ENCODE data around the gene CYTH1.

CYTH1 gene

DNA sequence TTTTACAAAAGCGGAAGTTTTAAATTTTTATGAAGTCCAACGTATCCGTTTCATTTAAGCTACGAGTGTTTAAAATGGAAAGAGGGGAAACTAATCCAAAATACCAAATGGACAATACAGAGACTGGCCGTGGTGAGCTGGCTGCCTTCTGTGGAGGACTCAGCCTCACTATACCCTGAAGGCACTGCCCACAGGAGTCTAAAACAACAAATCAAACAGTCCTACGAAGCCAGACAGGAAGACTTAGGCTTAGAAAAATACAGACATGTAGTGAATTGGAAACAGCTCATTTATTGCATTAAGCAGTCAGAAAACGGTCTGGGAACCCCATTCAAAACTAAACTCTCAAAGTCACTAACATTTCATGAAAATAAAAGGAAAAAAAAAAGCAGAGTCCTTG lies 75.1 kb downstream of the CYTH1 start:
- peaks cover 40% of the 10 kb centered on the region for H3K4me1 ChIP-seq (ENCODE audit: insufficient read depth, low read length, severe bottlenecking)
- H3K9me3 ChIP-seq (ENCODE audit: low read length), result no peaks in the 10 kb centered on the region
- no peaks in the 10 kb centered on the region for H3K79me2 ChIP-seq (ENCODE audit: insufficient read depth, low read length)
- H2AFZ ChIP-seq (ENCODE audit: low read length), result no peak overlapping the region
- H3F3A ChIP-seq (ENCODE audit: insufficient read depth, low read length), result no peaks in the 10 kb centered on the region
- H3K4me3 ChIP-seq (ENCODE audit: low read depth, low read length, poor library complexity, severe bottlenecking), result no peak overlapping the region
- H3K27me3 ChIP-seq (ENCODE audit: insufficient read depth, low read length), result no peaks in the 10 kb centered on the region
- H4K20me1 ChIP-seq (ENCODE audit: insufficient read depth, low read length), result no peaks in the 10 kb centered on the region
- no peaks in the 10 kb centered on the region for H3K9me2 ChIP-seq (ENCODE audit: low read depth, low read length)
- TF ChIP-seq EZH2 (IDR thresholded peaks at IDR 0.05; ENCODE audit: borderline replicate concordance, low read length) (no peak), CTCF (IDR thresholded peaks at IDR 0.05; ENCODE audit: low read length) (no peak)
- H3K27ac ChIP-seq (ENCODE audit: low read depth, low read length, poor library complexity, severe bottlenecking), result peak overlapping the region; percentile 67
- H3K9ac ChIP-seq (ENCODE audit: low read length), result no peak overlapping the region
- peak overlapping the region; percentile 13; the same call in 1 of the 2 replicates for H3K4me2 ChIP-seq (ENCODE audit: low read length)
- no peaks in the 10 kb centered on the region for H3K36me3 ChIP-seq (ENCODE audit: insufficient read depth, low read length)

GRCh38 chr17:78706271-78706915 lies 75.7 kb downstream of the CYTH1 start:
- no peaks in the 10 kb centered on the region for H3F3A ChIP-seq (ENCODE audit: insufficient read depth, low read length)
- H3K79me2 ChIP-seq (ENCODE audit: insufficient read depth, low read length), result no peaks in the 10 kb centered on the region
- H3K27me3 ChIP-seq (ENCODE audit: insufficient read depth, low read length), result no peaks in the 10 kb centered on the region
- H4K20me1 ChIP-seq (ENCODE audit: insufficient read depth, low read length), result no peaks in the 10 kb centered on the region
- no peak overlapping the region for H3K4me3 ChIP-seq (ENCODE audit: low read depth, low read length, poor library complexity, severe bottlenecking)
- no peaks in the 10 kb centered on the region for H3K9me3 ChIP-seq (ENCODE audit: low read length)
- H3K4me1 ChIP-seq (ENCODE audit: insufficient read depth, low read length, severe bottlenecking), result peaks cover 40% of the 10 kb centered on the region
- H3K9ac ChIP-seq (ENCODE audit: low read length), result no peak overlapping the region; the same call in 1 of the 2 replicates
- TF ChIP-seq CTCF (IDR thresholded peaks at IDR 0.05; ENCODE audit: low read length) (no peak), EZH2 (IDR thresholded peaks at IDR 0.05; ENCODE audit: borderline replicate concordance, low read length) (no peak)
- peak overlapping the region; percentile 67 for H3K27ac ChIP-seq (ENCODE audit: low read depth, low read length, poor library complexity, severe bottlenecking)
- no peaks in the 10 kb centered on the region for H3K36me3 ChIP-seq (ENCODE audit: insufficient read depth, low read length)
- peak overlapping the region; percentile 13; the same call in 1 of the 2 replicates for H3K4me2 ChIP-seq (ENCODE audit: low read length)
- no peak overlapping the region for H2AFZ ChIP-seq (ENCODE audit: low read length)
- no peaks in the 10 kb centered on the region for H3K9me2 ChIP-seq (ENCODE audit: low read depth, low read length)

- Histone ChIP-seq H3K4me1 (ENCODE audit: insufficient read depth, low read length, severe bottlenecking) (peaks cover 40% of the 10 kb centered on the region), H3K36me3 (ENCODE audit: insufficient read depth, low read length) (no peaks in the 10 kb centered on the region), H2AFZ (ENCODE audit: low read length) (no peak overlapping the region), H3K4me3 (ENCODE audit: low read depth, low read length, poor library complexity, severe bottlenecking) (no peak overlapping the region), H3K9me3 (ENCODE audit: low read length) (no peaks in the 10 kb centered on the region), H3K79me2 (ENCODE audit: insufficient read depth, low read length) (no peaks in the 10 kb centered on the region), H3K9me2 (ENCODE audit: low read depth, low read length) (no peaks in the 10 kb centered on the region), H3K27me3 (ENCODE audit: insufficient read depth, low read length) (no peaks in the 10 kb centered on the region), H3K27ac (ENCODE audit: low read depth, low read length, poor library complexity, severe bottlenecking) (no peak overlapping the region), H3K4me2 (ENCODE audit: low read length) (no peak overlapping the region), H3F3A (ENCODE audit: insufficient read depth, low read length) (no peaks in the 10 kb centered on the region), H3K9ac (ENCODE audit: low read length) (no peak overlapping the region), H4K20me1 (ENCODE audit: insufficient read depth, low read length) (no peaks in the 10 kb centered on the region)
- TF ChIP-seq CTCF (IDR thresholded peaks at IDR 0.05; ENCODE audit: low read length) (no peak), EZH2 (IDR thresholded peaks at IDR 0.05; ENCODE audit: borderline replicate concordance, low read length) (no peak)
Measured at GRCh38 chr17:78705071-78705470, 77.0 kb downstream of the CYTH1 start.
